Uterus (tissue), 2 donors: ENCODE results near the gene ANKRD44.

ENCODE experiments used
- POLR2A ChIP-seq, 2 donors: fragments of 450-650 bp; IDR thresholded peaks; one replicate each; pipeline ENCODE4 v1.6.1; 2016; ENCODE audit warnings: antibody characterized with exemption in 2 of 2, mild to moderate bottlenecking in 1 of 2, moderate library complexity in 1 of 2
- TF ChIP-seq, protein P1 (sequence below), 4 experiments: fragments of 200-600 bp in 2 of 4; fragments of 450-650 bp in 2 of 4; sonication (generic) in 2 of 4; IDR thresholded peaks; one replicate each; pipeline ENCODE4 v1.5.1; 2016 to 2019; ENCODE audit warnings: antibody characterized with exemption in 4 of 4, mild to moderate bottlenecking in 2 of 4, moderate library complexity in 1 of 4

- TF ChIP-seq, protein P1, sequence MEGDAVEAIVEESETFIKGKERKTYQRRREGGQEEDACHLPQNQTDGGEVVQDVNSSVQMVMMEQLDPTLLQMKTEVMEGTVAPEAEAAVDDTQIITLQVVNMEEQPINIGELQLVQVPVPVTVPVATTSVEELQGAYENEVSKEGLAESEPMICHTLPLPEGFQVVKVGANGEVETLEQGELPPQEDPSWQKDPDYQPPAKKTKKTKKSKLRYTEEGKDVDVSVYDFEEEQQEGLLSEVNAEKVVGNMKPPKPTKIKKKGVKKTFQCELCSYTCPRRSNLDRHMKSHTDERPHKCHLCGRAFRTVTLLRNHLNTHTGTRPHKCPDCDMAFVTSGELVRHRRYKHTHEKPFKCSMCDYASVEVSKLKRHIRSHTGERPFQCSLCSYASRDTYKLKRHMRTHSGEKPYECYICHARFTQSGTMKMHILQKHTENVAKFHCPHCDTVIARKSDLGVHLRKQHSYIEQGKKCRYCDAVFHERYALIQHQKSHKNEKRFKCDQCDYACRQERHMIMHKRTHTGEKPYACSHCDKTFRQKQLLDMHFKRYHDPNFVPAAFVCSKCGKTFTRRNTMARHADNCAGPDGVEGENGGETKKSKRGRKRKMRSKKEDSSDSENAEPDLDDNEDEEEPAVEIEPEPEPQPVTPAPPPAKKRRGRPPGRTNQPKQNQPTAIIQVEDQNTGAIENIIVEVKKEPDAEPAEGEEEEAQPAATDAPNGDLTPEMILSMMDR (IDR thresholded peaks at IDR 0.05): no peak
- TF ChIP-seq POLR2A (IDR thresholded peaks at IDR 0.05): no peak
These were observed 195.3 kb downstream of the ANKRD44 start for GRCh38 chr2:197115325-197115724.
